Mesodermal cell (in vitro differentiated cells): ENCODE measurements around the gene SEPTIN3.

ENCODE experiments used
- H3K27ac ChIP-seq: 2 replicates; pipeline ENCODE4 v1.7.0; 2013; ENCODE audit warnings: mild to moderate bottlenecking, low read depth, low read length, moderate library complexity; ENCODE audit not compliant: severe bottlenecking
- H3K36me3 ChIP-seq: 2 replicates; pipeline ENCODE4 v1.7.1; 2013; ENCODE audit warnings: mild to moderate bottlenecking, low read length, moderate library complexity; ENCODE audit not compliant: control insufficient read depth, insufficient read depth
- H3K4me1 ChIP-seq: one replicate; pipeline ENCODE4 v1.7.1; 2013; ENCODE audit warnings: mild to moderate bottlenecking, low read length; ENCODE audit not compliant: insufficient read depth, control insufficient read depth, poor library complexity, severe bottlenecking
- H3K4me3 ChIP-seq: 2 replicates; pipeline ENCODE4 v1.7.0; 2013; ENCODE audit warnings: low read length, control low read depth, mild to moderate bottlenecking; ENCODE audit not compliant: insufficient read depth, poor library complexity, severe bottlenecking; ENCODE audit errors: extremely low read depth
- H3K9me3 ChIP-seq: 2 replicates; pipeline ENCODE4 v1.7.1; 2013; ENCODE audit warnings: mild to moderate bottlenecking, low read length, moderate library complexity; ENCODE audit not compliant: control insufficient read depth
- WGBS, 2 experiments: methylation state at CpG; one replicate each; pipeline ENCODE4 v1.1.5; 2013; ENCODE audit warnings: missing lambda C conversion rate in 2 of 2; ENCODE audit not compliant: insufficient coverage in 2 of 2; 5-methylcytosine and 5-hydroxymethylcytosine counted together

Gene SEPTIN3

GRCh38 chr22:41976961-41977566 is 7.8 kb downstream of the SEPTIN3 start:
- Histone ChIP-seq H3K4me3 (peak overlapping the region; percentile 37), H3K4me1 (peaks cover 5% of the 10 kb centered on the region), H3K27ac (no peak overlapping the region), H3K9me3 (no peaks in the 10 kb centered on the region), H3K36me3 (no peaks in the 10 kb centered on the region)
- WGBS, 2 experiments: 6% methylated on average over 41 to 42 of the region's 46 CpGs

GRCh38 chr22:41978732-41979131 is 9.5 kb downstream of the SEPTIN3 start:
- H3K4me1 ChIP-seq: peaks cover 5% of the 10 kb centered on the region
- no peaks in the 10 kb centered on the region for H3K9me3 ChIP-seq
- 100% methylated on average over 1 of the region's 1 CpG; no CpG with 5 or more reads in 1 of the 2 experiments for WGBS, 2 experiments
- H3K36me3 ChIP-seq: no peaks in the 10 kb centered on the region
- no peak overlapping the region for H3K4me3 ChIP-seq
- no peak overlapping the region for H3K27ac ChIP-seq

GRCh38 chr22:41979423-41980250 is 10.4 kb downstream of the SEPTIN3 start:
- Histone ChIP-seq H3K9me3 (no peaks in the 10 kb centered on the region), H3K36me3 (no peaks in the 10 kb centered on the region), H3K4me1 (peaks cover 5% of the 10 kb centered on the region), H3K27ac (no peak overlapping the region), H3K4me3 (no peak overlapping the region)
- WGBS, 2 experiments: 88 to 91% methylated on average over 4 to 8 of the region's 9 CpGs

GRCh38 chr22:41982865-41983264 is 13.6 kb downstream of the SEPTIN3 start:
- no peaks in the 10 kb centered on the region for H3K36me3 ChIP-seq

GRCh38 chr22:41983513-41984405 is 14.5 kb downstream of the SEPTIN3 start:
- no peaks in the 10 kb centered on the region for H3K36me3 ChIP-seq
- no peak overlapping the region for H3K27ac ChIP-seq
- 87 to 88% methylated on average over 3 to 6 of the region's 6 CpGs for WGBS, 2 experiments
- H3K4me1 ChIP-seq: no peaks in the 10 kb centered on the region
- no peak overlapping the region for H3K4me3 ChIP-seq
- no peaks in the 10 kb centered on the region for H3K9me3 ChIP-seq

More at GRCh38 chr22:41982865-41983264, 13.6 kb downstream of the SEPTIN3 start:
- Histone ChIP-seq H3K4me1 (no peaks in the 10 kb centered on the region), H3K9me3 (no peaks in the 10 kb centered on the region), H3K27ac (no peak overlapping the region), H3K4me3 (no peak overlapping the region)
- WGBS, 2 experiments: 88 to 90% methylated on average over 4 to 5 of the region's 5 CpGs

- WGBS, 2 experiments: 89 to 100% methylated on average over 1 to 5 of the region's 5 CpGs
- H3K36me3 ChIP-seq: no peaks in the 10 kb centered on the region
These were observed 18.0 kb downstream of the SEPTIN3 start for GRCh38 chr22:41987276-41987675.

GRCh38 chr22:41989246-41989645 is 20.0 kb downstream of the SEPTIN3 start:
- no peaks in the 10 kb centered on the region for H3K9me3 ChIP-seq
- H3K4me3 ChIP-seq: no peak overlapping the region
- WGBS, 2 experiments: 87 to 95% methylated on average over 3 to 4 of the region's 4 CpGs
- no peak overlapping the region for H3K27ac ChIP-seq
- H3K4me1 ChIP-seq: no peaks in the 10 kb centered on the region
- no peaks in the 10 kb centered on the region for H3K36me3 ChIP-seq

More at GRCh38 chr22:41987276-41987675, 18.0 kb downstream of the SEPTIN3 start:
- Histone ChIP-seq H3K9me3 (no peaks in the 10 kb centered on the region), H3K4me1 (no peaks in the 10 kb centered on the region), H3K4me3 (no peak overlapping the region), H3K27ac (no peak overlapping the region)

GRCh38 chr22:41991111-41991510 is 21.9 kb downstream of the SEPTIN3 start:
- Histone ChIP-seq H3K9me3 (no peaks in the 10 kb centered on the region), H3K4me1 (no peaks in the 10 kb centered on the region), H3K4me3 (no peak overlapping the region), H3K27ac (no peak overlapping the region), H3K36me3 (no peaks in the 10 kb centered on the region)
- 95 to 100% methylated on average over 5 to 6 of the region's 7 CpGs for WGBS, 2 experiments

GRCh38 chr22:41992496-41992895 is 23.3 kb downstream of the SEPTIN3 start:
- no peak overlapping the region for H3K4me3 ChIP-seq
- H3K27ac ChIP-seq: no peak overlapping the region
- WGBS, 2 experiments: 94 to 97% methylated on average over 5 of the region's 5 CpGs
- no peaks in the 10 kb centered on the region for H3K36me3 ChIP-seq
- H3K9me3 ChIP-seq: no peaks in the 10 kb centered on the region
- H3K4me1 ChIP-seq: no peaks in the 10 kb centered on the region

GRCh38 chr22:41995211-41995610 is 26.0 kb downstream of the SEPTIN3 start:
- 86 to 96% methylated on average over 2 to 3 of the region's 3 CpGs for WGBS, 2 experiments

More at GRCh38 chr22:41995211-41995610, 26.0 kb downstream of the SEPTIN3 start:
- Histone ChIP-seq H3K9me3 (no peaks in the 10 kb centered on the region), H3K4me3 (no peak overlapping the region), H3K4me1 (no peaks in the 10 kb centered on the region), H3K27ac (no peak overlapping the region), H3K36me3 (no peaks in the 10 kb centered on the region)
